ENCODE data around the gene PPM1M.
"Not testable (repeated sequence)": the region's sequence is repeated elsewhere in the genome, so short reads cannot be mapped to it uniquely, and the experiment has no call there.

The PPM1M gene

DNA sequence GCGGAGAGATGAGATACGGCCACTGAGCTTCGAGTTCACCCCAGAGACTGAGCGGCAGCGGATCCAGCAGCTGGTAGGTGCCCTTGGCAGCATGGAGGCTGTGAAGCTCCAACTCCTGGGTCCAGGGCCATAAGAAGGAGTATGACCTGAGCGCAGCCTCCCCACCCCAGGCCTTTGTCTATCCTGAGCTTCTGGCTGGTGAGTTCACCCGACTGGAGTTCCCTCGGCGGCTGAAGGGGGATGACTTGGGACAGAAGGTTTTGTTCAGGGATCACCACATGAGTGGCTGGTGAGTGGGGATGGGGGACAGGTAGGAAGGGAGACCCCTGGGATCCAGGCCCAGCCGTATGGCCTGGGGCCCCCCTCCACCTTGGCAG lies 2.6 kb downstream of the PPM1M start:
- no peak for DNase-seq

DNA sequence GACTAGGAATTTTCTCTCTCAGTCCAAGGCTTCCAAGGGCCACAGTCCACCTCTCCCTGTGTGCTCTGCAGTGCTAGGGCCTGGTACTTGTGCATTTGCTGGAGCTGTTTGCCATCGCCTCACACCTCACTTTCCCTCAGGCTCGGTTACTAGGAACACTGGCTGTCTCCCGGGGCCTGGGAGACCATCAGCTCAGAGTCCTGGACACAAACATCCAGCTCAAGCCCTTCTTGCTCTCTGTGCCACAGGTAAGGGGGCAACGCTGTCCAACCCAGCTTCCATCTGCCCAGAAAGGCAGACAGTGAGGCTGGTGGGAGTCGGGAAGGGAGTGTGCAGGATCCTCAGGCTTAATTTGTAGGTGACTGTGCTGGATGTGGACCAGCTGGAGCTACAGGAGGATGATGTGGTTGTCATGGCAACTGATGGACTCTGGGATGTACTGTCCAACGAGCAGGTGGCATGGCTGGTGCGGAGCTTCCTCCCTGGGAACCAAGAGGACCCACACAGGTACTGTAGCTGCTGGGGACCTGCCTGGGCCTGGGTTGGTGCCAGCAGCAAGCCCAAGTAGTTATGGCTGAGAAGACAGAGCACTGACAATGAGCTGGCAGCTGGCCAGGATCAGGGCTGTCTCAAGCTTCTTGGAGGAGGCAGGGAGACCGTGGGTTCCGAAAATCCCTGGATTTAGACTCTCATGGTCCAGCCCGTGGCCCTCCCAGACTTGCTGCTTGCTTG lies 3.4 kb downstream of the PPM1M start:
- DNase-seq: no peak

DNA sequence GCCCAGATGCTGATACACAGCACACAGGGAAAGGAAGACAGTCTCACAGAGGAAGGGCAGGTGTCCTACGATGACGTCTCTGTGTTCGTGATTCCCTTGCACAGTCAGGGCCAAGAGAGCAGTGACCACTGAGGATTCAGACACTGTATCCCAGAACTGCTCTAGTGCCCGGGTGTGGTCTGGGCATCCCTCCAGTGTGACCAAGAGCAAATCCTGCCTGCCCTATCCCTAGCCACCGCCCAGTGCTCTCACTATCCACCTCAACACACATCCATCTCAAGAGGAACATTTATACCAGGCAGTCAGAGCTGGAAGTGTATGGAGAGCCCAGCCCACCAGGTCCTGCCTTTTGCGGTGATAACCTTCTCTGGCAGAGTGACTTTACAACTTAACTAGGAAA lies 4.1 kb downstream of the PPM1M start:
- DNase-seq: no peak

DNA sequence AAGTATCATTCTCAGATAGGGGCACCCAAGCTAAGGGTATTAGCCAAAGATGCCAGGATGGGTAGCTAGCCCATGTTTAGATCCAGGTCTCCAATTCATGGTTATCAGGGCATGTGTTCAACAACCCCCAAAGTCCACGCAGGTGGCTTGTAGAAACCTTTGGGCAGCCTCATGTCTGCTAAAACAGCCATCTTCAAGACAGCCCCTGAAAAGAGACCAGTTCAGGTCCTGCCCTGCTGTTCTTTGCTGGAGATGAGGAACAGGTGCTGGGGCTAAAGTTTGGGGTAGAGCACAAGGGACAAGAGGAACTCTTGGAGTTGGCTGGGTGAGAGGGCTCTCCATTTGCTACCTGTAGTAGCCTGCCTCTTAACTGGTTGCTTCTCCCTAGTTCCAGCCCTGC lies 4.6 kb downstream of the PPM1M start:
- DNase-seq: no peak

DNA sequence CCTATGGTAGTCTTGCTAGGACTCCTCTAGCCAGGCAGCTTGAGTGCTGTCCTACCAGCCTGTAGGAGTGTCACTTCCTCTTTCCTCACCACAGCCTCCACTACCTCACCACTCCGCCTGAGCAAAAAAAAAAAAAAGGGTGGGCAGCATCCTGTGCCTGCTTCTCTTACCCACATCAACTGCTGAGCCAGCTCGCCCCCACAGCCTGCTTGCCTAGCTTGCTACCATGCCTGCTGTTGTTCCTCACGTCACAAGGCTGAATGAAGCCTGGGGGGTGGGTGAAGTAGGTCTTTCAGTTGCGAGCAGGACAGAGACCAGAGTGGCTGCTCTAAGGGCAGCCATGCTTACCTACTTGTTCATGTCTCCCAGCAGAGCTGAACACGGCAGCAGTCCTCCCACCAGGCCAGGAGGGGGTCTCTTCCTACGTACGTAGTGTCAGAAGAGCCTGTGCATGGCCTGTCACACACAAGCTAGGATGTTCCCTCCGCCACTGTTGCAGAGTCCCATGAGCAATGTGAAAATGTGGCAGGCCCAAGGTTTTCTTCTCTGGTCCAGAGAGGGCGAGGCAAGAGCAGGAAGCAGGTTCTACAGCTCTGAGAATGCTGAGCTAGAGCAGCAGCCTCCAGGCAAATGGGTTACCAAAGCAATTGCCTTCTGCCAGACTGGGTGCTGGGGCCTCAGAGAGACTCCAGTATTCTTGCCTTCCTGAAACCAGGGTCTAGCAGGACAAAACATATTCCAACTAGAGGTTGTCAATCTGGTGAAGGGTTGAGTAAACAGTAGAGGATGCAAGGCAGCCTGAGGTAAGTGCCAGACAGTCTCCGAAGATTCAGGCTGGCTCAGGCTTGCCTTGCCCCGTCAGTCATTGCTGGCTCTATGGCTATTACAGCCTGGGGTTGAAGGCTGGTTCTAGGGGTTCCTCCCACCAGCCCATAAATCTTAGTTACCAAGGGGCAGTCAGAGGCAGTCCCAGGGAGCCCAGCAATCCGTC lies 8.1 kb downstream of the PPM1M start:
- peak; percentile 88 for DNase-seq

DNA sequence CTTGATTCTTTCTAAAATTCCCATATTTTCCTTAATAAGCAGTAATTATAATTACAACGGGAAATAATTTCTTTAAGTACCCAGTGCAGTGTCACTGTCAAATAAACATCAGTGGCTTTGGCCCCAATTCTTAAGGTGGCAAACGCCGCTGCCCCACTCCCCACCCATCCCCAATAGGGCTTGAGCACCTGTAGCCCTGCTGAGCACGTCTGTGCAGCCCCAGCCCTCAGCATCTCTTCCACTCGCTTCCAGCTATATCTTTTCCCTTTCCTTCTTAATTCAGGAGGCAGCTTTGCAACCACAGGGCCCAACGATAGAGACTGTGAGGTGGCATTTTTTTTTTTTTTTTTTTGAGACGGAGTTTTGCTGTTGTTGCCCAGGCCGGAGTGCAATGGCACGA lies 9.0 kb downstream of the PPM1M start:
- no peak for DNase-seq

DNA sequence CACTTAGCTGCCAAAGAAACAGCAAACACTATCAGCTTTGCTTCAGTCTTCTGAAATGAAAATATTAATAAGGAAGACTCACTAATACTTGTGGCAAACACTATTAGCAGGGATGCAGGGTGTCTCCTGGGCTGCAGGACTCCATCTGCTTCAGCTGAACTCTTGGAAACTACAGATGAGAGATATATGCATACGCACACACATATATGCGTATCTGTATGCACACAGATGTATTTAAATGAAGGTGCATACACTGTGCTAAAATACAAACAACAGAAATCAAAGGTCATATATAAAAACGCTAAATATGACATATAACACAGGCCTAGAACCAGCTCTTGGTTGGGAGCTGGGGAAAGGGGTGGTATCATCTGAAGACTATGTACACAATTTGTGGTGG lies 10.6 kb downstream of the PPM1M start:
- DNase-seq: no peak

DNA sequence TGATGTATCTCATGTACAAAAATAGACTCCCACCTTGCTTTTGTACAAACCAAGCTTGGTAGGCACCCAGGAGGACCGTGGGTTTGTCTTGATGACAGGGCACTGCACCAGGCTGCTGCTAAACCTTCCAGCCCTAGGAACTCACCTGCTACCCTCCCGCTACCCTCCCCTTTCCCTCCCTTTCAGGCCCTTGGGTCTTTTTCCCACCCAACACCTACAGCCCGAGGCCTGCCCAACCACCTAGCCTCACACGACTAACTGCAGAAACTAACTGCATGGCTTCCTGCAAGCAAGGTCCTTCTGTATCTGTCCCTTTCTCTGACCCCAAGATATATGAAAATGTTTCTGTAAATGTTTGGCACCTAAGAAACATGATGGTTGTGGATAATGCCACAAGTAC lies 11.1 kb downstream of the PPM1M start:
- no peak for DNase-seq

DNA sequence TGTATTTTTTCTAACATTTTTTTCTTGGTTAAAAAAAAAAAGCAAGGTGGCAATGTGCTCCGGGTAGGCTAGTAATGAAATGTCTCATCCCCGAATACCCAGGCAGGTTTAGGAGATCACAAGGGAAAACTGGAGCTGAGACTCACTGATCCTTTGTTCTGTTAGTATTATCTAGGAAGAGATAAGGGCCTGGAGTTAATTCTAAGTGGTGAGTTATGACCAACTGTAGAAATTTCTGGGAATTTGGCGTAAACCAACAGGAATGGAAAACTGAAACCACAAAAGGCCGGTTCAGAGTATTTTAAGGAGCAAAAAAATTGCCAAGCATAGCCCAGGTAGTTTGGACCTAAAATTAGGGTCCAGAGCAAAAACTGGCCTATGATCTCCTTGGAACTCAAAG lies 12.4 kb downstream of the PPM1M start:
- no peak for DNase-seq

DNA sequence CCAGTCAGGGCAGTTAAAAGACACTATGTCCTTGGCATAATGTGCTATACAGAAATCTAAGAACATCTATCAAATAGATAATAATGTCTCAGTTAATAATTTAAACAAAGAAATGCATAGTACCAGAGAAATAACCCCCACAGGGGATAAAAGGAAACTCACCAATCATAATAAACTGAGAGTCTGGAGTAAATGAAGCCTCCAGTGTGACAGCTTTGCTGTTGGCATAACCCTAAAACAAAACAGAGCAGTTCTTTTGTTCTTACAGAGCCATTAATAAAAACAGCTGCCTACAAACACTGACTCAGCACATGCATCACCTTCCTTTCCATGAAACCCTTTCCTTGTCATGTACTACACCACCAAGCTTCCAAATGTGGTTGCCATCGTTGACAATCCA lies 13.5 kb downstream of the PPM1M start:
- no peak for DNase-seq

DNA sequence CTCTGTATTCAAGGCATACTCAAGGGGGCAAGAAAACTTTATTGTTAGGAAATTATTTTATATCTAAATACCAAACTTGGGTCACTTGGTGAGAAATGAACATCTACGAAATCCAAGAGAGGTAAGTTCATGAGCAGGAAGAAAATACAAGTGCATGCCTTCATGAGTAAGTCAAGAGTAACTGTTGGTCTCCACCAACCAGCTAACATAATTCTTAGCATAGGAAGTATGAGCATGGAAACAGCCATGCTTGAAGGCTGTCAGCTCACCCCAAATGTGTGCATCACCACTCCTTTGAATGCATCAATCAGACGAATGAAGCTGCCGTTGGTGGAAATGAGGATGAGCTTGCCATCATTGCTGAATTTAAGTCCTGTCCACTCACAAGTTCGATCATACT lies 13.9 kb downstream of the PPM1M start:
- DNase-seq: no peak

DNA sequence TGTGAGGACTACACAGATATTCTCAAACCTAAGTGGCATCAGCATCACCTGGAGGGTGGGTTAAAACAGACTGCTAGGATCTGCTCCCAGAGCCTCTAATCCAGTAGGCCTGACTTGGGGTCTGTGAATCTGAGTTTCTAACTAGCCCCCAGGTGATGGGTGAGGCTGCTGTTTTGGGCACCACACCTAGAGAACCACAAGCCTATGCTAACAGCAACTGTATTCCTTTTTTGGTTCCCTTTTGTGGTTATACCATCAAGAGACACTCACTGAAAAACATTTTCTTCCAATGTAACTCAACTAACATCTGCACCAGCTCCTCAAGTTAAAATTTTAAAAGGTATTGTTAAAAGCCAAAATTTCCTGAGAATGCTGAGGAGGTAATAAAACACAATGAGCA lies 16.9 kb downstream of the PPM1M start:
- no peak for DNase-seq

DNA sequence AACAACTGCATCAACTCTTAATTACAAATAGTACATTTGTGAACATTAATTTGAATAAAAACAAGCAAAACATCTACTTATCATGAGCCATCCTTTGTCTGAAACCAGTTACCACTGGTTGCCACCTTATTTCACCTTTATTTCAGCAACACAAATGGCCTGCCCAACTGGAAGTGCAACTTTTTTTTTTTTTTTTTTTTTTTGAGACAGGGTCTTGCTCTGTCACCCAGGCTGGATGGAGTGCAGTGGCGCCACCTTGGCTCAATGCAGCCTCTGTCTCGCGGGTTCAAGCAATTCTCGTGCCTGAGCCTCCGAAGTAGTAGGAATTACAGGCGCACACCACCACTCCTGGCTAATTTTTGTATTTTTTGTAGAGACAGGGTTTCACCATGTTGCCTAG lies 19.8 kb downstream of the PPM1M start:
- no peak for DNase-seq

DNA sequence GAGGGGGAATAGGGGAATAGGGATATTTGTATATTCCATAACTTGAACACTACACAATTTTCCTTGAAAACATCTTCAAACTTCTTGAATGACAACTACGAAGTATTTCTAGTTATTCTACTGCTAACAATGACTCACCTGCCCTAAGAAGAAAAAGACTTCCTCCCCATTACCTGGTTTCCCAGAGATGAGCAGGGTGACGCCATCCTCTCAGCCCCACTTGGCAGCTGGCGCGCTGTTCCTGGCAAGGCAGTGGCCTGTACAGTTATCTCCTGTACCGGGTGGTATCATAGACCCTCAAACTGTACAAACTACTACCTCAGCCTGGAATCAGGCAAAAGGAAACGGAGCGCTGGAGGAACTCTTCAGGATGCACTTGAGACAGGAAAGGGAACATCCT lies 22.5 kb downstream of the PPM1M start:
- DNase-seq: peak; percentile 55

DNA sequence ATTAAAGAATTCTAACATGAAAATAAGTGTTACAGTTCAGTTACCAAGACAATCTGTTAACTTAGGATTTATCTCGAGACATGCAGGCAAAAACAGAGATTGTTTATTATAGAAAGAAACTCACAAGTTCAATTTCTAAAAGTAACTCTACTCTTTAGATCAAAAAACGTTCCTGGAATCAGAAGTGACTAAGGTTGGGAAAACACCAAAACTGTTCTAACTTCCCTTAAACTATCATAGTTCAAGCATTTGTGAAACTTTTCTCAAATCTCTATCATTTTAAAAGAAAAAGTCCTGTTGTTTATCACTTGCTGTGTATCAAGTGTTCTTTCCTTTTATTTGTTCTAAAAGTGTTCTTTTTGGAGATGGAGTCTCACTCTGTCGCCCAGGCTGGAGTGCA lies 24.2 kb downstream of the PPM1M start:
- DNase-seq: no peak

DNA sequence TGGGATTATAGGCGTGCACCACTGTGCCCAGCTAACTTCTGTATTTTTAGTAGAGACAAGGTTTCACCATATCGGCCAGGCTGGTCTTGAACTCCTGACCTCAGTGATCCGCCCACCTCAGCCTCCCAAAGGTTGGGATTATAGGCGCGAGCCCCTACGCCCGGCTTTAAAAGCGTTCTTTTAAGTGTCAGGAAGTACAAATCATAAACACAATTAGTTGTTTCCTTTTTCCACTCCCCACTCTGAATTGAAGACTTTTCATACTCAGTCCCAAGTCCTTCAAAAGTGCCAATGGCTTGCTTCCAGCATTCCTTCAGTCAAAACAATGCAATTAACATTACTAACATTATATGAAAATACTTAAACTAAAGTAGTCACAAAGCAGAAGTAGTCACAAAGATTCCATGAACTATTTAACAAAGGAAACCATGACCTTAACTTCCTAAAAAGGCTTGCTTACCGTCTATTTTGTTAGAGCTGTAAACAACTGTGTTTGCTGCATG lies 24.7 kb downstream of the PPM1M start:
- DNase-seq: no peak

DNA sequence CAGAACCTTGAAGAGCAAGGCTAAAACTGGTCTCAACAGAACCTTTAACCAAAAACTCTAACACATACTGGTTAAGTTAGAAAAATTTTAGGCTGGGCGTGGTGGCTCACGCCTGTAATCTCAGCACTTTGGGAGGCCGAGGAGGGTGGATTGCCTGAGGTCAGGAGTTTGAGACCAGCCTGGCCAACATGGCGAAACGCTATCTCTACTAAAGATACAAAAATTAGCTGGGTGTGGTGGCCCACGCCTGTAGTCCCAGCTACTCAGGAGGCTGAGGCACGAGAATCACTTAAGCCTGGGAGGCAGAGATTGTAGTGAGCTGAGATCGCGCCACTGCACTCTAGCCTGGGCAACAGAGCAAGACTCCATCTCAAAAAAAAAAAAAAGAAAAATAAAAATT lies 26.6 kb downstream of the PPM1M start:
- not testable (repeated sequence) for DNase-seq

DNA sequence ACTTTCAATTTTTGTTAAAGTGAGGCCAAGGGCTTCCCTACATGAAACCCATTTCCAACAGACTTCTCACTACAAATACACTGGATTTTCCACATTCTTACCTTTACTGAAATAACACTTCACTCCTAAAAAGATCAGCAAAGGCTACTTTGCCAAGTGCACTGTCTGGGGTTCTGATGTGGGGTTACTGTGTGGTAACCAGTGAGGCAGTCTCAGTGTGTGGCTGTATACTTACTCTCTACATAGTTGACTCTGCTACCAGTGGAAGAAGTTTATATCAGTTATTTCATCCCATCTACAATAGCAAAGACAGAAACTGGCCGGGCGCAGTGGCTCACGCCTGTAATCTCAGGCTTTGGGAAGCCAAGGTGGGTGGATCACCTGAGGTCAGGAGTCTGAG lies 27.3 kb downstream of the PPM1M start:
- no peak for DNase-seq

DNA sequence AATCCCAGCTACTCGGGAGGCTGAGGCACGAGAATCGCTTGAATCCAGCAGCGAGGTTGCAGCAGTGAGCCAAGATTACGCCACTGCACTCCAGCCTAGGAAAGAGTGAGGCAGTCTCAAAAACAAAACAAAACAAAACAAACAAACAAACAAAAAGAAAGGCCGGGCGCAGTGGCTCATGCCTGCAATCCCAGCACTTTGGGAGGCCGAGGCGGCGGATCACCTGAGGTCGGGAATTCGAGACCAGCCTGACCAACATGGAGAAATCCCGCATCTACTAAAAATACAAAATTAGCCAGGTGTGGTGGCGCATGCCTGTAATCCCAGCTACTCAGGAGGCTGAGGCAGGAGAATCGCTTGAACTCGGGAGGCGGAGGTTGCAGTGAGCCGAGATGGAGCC lies 29.2 kb downstream of the PPM1M start:
- DNase-seq: not testable (repeated sequence)

DNA sequence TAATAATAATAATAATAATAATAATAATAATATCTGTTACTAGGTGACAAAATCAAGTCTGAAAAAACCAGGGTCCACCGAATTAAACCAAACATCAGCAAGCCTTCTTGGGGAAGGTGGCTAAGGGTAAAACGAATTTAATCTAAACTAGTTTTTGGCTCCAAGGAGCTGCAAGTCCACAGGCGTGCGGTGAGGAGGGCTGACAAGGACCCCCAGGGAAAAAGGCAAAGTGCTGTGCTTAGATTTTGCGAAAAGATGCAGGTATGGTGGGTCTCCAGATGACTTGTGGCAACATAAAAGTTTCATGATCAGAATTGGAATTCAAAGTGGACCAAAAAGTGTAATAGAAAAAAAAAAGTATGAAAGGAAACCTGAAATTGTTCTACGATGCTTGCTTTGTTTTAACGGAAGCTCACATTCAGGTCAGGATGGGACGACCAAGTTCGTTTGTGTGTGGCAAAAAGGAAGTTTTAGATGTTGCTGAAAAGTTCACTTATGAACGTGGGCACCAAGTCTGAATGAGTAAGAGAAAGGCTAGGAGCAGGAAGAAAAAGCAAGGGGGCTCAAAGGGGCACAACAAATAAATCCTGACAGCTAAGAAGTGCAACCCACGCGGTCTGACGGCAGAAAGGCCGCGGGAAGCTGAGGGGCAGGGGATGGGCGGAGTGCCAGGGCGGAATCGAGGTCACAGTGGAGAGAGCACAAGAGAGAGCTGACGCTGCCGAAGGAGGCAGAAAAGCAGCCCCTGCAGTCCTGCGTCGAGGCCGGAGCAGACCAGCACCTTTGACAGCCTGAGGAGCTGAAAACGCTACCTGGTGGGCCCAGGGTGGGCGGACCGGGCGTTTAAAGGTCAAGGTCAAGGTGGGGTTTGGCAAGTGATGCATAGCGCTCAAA lies 31.8 kb downstream of the PPM1M start:
- DNase-seq: peak; percentile 80

DNA sequence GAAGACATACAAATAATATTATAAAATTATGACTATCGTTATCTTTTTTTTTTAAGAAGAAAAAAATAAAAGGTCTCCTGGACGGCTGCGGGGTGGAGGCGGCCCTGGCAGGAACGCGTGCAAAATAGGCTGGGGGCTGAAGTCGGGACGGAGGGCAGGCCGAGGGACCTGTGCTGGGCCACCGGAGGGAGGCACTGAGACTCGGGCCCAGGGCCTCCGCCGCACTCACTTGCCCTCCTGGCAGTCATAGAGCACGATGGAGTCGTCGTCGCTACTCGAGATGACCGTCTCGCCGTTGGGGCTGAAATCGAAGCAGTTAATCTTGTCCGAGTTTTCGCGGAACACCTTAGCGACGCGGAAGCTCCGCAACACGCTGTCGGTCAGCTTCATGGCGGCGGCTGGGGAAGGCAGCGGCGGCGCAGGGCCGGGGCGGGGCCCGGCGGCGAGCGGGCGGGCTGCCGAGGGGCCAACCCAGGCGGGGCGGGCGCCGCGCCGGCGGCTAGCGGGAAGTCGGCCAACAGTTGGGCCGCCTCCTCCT lies 32.5 kb downstream of the PPM1M start:
- no peak for DNase-seq

DNA sequence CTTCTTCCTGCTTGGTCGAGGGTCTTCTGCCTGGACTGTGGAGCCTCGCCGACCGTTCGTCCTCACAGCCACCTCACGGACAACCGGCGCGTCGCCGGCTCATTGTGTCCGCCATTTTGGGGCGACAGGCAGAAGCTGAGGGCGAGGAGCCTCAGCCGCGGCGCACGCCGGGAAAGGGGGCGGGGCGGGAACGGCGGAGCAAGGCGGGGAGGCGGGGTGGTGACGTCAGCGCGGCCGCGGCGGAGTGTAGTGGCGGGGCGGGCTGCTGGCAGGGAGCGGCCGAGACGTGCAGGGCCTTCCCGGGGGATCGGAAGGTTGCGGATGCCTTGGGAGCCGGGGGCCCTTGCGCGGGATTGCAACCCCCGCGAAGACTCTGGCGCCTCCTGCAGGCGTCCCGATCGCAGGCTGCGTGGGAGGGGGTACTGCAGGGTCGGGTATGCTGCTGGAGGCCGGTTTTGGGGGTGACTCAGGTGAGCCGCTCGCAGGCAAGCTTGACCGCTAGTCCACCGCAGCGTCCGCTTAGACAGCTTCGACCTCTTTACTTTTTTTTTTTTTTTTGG lies 33.0 kb downstream of the PPM1M start, which contains the start of gene WDR82:
TSS of gene WDR82 (minus strand) at position 140 of the 560 bp plus-strand sequence. CDS start 288 bp downstream, outside the sequence.
- peak; percentile 97 for DNase-seq

Data from activated naive CD4-positive, alpha-beta T cell treated with Interleukin-2 at 50 U/mL for 16 hours (primary cell).